NCI-H82 treated with DMSO at 0.1 percent for 48 hours (cell line): ENCODE data around the gene CGN.

Experiments
- DNase-seq: peaks from one replicate; lab custom pipeline; 2025; ENCODE audit not compliant: unreplicated experiment; lab: John Stamatoyannopoulos, UW

CGN gene

DNA sequence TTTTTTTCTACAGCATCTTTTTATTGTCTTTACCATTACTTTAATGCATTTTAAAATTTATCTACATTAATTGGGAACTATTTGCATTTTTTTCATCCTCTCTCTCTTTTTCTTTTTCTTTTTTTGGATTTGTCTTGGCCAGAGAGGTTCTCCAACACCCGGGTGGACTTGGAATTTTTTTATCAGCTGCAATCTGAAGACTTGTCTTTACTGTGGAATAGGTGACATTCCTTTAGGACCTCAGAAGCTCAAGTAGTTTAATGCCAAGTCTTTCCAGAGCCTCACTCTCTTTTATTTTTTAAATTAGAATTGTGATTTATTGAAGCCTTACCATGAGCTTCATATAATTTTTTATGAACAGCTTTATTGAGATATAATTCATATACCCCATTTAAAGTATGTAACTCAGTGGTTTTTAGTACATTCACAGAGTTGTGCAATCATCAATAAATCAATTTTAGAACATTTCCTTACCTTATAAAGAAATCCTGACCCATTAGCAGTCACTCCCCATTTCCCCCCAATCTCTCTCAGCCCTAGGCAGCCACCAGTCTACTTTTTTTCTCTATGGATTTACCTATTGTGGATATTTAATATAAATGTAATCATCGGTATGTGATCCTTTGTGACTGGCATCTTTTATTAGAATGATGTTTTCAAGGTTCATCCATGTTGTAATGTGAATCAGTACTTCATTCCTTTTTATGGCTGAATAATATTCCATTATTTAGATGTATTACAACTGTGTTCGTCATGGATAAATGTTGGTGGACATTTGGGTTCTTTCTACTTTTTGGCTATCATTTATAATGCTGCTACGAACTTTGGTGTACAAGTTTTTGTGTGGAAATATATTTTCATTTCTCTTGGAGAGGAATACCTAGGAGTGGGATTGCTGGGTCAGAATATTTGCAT is 35.1 kb downstream of the CGN start:
- no peak for DNase-seq

DNA sequence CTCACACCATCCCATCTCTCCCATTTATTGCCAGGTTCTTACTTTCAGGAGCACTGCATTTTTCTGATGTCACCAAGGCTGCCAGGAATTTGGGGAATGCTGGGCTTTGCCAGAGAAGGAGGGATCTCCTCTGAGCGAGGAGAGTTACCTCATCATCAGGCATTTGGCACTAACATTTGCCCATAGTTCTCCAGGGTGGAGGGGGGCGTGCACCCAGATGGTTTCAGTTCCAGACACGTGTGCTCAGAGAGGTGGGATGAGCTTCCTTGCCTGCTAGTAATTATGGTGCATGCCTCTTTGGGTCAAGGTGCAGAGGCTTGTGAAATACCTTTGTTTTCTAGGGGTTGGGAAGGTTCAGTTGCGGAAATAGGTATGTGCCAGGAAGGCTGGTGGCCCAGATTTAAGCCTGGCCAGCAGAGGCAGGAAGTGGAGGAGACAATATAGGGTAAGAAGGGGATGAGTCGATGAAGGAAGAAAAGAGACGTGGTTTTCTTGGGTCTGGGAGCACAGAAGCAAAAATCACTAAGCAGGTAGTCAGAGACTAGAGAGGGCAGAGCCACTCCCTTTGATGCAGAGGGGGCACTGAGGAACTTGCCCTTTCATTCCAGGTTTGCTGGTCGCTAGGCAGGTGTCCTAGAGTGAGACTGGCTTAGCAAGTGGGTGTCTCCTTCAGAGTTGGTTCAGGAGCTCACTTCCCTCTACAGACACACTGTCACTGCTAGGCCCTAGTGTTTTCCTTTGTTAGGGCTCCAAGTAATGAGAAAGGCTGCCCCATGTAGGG is 36.1 kb downstream of the CGN start:
- DNase-seq: no peak

DNA sequence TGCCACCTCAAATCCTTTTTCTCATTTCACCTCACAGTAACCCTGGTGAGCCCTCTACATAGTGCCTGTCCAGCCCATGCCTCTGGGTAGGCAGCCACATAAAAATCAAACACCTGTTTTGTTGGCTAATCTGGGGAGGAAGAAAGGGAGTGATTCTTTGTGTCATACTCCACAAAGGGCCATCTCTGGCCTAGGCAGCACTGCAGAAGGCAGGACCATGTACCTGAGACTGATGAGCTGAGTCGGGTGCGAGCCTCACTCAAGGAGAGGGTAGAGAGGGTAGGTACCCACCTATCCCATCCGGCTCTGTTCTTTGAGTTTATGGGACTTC is 36.7 kb downstream of the CGN start:
- DNase-seq: no peak

- DNase-seq: no peak
These were observed 38.0 kb downstream of the CGN start for GRCh38 chr1:151549199-151549598.

DNA sequence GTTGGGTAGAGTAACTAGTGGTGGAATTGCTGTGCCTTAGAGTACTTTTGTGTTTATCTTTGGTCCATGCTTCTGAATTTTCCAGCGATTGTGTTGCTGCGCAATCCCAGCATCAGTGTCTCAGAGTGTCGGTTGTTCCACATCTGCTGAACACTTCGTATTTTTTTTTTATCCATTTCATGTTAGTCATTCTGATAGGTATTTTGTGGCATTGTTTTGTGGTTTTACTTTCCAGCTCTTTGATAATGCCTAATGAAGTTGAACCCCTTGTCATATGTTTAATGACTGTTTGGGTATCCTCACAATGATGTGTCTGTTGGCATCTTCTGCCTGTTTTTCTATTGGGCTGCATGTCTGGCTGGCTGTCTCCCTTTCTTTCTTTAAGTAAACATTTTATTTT is 42.5 kb downstream of the CGN start:
- DNase-seq: no peak

GRCh38 chr1:151556052-151556451 is 44.9 kb downstream of the CGN start:
- DNase-seq: no peak

DNA sequence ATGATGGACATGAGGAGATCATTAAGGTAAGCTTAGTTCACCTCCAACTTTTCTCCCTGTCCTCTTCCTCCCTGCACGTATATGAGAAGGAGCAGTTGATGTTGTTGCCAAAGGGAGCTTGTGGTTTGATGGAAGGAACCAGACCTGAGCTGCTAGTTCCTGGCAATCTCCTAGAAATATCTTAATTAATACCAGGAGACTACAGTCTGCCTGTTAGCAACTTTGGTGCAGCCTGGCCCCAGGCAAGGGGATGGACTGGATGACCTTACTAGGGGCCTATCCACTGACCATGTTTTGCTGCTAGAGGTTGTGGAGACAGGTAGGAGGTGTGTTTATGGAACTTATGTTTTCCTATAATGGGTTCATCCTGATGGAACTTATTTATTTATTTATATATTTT is 51.5 kb downstream of the CGN start:
- DNase-seq: no peak

DNA sequence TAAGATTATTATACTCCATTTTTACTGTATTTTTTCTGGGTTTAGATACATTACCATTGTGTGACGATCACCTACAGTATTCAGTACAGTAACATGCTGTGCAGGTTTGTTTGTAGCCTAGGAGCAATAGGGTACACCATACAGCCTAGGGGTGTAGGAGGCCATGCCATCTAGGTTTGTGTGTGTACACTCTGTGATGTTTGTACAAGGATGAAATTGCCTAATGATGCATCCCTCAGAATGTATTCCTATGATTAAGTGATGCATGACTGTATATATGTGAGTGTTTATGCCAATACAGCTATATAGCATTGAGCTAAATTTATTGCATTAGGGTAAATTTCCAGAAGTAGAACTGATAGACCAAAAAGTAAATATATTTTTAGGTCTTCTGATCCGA is 52.2 kb downstream of the CGN start:
- no peak for DNase-seq

DNA sequence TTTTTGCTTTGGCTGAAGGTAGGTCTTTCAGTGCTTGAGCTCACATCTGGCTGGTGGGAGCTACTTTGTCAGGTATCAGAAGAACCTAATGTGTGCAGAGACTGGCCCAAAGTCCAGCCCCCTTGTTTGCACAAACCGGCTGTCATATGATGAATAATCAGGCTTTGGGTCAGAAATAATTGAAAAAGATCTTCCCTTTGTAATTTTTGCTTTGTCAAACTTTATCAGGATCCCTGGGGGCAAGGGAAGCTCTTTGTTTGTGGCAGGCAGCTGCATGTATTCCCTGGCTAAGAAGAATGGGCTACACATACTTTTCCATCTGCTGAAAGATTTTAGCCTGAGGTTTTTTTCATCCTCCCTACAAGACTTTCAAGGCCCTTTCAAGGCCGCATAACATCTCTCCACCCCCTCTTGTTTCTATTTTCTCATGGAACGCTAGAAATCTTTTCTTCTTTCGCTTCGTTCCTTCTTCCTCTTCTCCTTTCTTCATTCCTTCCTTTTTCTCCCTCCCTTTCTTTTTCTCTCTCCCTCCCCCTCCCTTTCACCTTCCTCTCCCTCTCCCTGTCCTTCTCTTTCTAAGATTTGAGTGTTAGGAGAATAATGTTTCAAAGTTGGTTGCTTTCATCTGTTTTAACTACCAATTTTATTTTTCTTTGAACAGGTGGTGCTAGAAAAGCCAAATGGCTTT is 54.5 kb downstream of the CGN start:
- DNase-seq: no peak

DNA sequence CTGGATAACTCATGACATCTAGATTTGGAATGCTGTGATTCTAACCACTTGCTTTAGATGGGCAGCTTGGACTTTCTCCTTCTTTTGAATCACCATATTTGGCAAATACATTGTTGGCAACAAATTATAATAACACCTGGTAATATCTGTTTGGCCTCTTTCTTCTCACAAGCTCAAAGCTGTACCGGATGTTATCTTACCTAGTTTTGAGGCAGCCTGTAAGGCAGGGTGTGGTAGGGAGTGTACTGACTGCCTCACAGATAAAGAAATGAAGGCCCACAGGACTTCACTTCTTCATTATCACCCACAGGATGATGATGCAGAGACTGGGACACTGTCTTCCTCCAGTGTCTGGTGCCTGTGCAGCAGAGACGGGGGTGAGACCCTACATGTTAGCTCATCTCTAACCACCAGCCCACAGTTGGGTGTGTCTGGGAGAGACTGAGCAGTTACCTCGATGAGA is 57.5 kb downstream of the CGN start:
- no peak for DNase-seq

DNA sequence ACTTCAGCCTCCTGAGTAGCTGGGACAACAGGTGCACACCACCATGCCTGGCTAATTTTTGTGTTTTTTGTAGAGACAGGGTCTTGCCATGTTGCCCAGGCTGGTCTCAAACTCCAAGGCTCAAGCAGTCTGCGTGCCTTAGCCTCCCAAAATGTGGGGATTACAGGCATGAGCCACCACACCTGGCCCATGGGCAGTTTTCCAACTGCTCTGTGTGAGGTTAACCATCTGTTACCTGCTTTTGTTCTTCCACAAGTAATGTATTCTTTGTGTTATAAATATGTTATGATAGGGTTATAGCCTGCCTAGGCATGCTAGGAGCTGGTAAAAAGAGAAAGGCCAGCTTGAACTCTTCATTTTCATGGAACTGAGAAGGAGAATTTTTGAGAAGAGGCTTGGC is 59.6 kb downstream of the CGN start:
- no peak for DNase-seq

GRCh38 chr1:151574575-151575529 is 63.7 kb downstream of the CGN start:
- no peak for DNase-seq

DNA sequence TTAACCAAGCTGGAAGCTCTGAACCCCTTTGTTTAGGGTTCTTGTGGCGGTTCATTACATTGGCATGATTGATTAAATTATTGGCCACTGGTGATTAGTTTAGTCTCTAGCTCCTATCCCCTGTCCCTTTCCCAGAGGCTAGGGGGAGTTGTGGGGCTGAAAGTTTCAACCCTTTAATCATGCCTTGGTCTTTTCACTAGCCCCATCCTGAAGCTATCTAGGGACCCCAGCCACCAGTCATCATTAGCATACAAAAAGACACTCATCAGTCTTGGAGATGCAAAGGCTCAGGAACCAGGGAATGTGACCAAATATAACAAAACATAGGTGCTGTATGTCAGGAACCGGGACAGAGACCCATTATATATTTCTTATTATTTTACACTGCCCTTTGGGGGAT is 66.0 kb downstream of the CGN start:
- no peak for DNase-seq

GRCh38 chr1:151578941-151579340 is 67.8 kb downstream of the CGN start:
- DNase-seq: no peak

DNA sequence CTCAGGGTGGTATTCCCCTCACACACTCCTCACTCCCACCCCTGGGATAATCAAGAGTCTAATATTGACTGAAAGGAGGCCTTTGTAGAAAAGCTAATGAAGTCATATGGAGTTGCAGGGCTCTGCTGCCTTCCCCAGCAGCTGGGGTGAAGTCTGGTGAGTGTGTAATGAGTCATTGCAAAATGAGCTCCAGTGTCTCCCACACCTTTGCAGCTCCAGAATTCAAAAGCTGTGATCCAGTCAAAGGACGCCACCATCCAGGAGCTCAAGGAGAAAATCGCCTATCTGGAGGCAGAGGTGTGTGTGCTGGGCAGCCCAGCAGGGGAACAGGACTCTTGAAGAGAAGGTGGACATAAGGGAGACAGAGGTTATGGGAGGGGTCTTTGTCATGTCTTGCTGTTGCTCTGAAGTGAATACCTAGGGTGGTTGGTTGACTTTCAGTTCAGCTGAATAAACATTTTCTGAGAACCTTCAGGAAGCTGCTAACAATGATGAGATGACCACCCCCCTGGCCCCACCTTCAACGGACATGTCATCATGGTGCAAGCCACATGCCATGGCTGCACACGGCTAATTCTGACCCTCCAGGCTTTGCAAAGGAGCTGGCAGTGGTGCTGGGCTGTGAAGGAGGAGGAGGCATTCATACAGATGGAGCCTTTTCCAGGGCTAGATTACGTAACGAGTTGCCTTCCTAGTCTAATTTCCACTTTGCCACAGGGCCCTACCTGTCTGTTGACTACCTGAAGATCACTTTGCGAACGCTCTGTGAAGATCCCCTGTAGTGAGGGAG is 68.4 kb downstream of the CGN start:
- no peak for DNase-seq

DNA sequence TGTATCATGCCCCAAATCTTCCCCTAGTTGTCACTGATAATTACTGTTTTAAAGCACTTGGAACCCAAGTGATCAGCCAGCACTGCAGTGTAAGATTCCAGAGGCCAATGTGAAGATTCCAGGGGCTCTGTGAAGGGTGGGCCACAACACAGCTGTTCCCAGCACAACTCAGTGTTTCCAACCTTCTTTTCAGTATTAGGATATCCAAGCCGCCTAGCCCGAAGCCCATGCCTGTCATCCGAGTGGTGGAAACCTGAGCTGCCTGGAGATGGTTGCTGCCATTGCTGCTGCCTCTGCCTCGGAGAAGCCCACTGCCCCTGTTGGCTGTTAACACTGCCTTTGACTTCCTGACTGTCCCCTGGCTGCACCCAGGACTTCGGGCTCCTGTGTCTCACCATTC is 70.3 kb downstream of the CGN start:
- no peak for DNase-seq

- no peak for DNase-seq
These were observed 70.7 kb downstream of the CGN start for GRCh38 chr1:151581921-151582320.

- no peak for DNase-seq
These were observed 72.6 kb downstream of the CGN start for GRCh38 chr1:151583796-151584195.

DNA sequence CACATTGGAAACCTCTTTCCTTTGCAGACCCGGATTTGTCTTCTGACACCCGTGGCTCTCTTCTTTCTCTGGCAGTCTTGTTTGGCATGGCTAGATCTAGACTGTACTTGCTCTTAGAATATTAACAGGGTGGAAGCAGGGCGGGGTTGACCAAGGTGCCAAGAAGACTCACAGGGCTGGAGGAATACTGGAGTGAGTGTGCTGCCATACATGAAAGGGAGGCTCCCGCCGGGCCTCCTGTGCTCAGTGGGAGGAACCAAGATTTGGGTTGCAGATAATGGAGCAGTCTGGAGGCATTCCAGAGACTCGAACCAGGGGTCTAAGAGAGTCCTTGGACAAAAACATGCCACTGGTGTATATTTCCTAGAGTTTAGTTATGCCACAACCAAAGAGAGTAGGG is 73.1 kb downstream of the CGN start:
- no peak for DNase-seq

GRCh38 chr1:151584780-151585179 is 73.6 kb downstream of the CGN start:
- DNase-seq: no peak
